NAMALWA (cell line): ENCODE results near the gene PEX26.
A peak's percentile ranks its signal among the peaks of the same experiment; 100 is the strongest.
"Not testable (repeated sequence)": the region's sequence is repeated elsewhere in the genome, so short reads cannot be mapped to it uniquely, and the experiment has no call there.

Experiments used
- DNase-seq: peaks from one replicate; pipeline ENCODE4 v3.0.0-alpha.2; 2015; ENCODE audit warnings: low spot score

Gene PEX26

DNA sequence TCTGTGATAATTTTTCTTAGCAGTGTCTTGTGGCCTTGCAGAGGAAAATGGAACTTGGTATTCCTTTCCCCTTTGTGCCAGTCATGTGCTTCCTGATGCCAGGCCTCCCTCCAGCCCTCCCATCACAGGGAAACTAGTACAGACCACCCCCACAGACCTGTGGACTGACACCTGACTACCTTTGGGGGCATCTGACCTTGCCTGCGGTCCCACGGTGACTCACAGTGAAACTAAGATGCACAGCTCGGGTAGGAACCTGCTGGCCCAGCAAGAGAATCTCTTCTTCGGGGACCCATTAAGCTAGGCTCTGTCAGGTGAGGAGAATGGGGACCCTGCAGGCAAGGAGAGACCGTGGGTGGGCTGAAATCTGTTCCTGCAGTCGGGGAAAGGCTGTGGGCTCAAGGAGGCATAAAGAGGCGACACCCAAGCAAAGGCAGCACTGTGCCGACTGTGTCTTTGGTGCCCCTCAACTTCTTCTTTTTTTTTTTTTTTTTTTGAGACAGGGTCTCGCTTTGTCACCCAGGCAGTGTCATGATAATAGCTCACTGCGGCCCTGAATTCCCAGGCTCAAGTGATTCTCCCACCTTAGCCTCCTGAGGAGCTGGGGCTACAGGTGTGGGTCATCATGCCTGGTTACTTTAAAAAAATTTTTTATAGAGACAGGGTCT, 20.8 kb upstream of the PEX26 start:
- DNase-seq = peak; percentile 72

DNA sequence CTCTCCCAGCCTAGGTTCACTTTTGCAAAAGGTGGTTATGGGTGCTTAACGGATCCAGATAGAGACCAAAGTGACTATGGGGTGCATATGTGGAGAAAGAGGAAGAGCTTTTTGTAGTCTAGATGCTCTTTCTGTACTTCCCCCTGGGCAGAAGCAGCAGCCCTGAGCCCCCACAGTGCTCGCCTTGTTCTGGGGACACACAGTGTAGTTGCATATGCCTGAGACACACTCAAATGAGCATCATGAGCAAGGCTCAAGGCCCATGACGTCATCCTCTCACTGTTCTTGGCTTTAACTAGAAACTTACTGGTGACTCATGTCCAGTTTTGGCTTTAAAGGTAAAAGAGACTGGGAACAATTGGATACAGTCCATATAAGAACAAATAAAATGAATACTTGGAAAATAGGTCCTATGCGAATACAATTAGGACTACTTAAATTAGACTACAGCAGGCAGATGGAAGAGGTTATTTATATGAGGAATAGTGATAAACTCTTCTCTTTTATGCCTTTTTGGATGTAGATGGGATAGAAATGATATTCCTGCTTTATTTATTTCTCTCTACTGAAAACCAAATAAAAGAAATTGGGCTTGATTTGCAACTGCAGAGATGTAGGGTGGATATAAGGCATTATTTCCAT, 20.1 kb upstream of the PEX26 start:
- peak; percentile 69 for DNase-seq

DNA sequence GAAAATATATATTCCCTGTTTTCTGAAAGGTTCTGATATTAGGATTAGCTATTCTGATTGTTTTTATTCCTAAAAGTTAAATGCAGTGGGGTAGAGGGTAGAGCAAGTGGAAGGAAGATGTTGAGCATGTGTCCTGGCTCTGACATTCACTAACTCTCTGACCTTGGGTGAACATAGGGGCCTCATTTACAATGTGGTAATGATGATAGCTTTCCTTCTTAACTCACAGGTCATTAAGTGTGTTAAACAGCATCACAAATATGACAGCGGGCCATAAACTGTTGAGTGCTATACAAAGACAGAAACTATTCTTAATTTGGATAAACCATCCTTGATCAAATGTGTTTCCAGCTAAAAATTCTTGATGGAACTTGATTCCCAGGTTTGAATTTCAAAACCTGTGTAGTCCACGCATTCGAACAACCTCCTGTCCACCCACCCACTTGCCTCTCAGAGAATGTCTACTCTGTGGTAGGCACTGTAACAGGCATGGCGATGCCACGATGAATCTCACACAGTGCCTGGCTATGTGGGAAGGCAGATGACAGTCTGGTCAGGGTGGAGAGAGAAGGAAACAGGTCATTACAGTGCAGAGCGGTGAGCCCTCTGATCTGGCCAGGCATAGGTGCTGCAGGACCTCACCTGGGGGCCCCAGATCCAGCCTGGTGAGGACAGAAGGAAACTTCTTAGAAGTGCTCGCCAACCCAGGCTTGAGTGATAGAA, 19.3 kb upstream of the PEX26 start:
- DNase-seq = no peak

DNA sequence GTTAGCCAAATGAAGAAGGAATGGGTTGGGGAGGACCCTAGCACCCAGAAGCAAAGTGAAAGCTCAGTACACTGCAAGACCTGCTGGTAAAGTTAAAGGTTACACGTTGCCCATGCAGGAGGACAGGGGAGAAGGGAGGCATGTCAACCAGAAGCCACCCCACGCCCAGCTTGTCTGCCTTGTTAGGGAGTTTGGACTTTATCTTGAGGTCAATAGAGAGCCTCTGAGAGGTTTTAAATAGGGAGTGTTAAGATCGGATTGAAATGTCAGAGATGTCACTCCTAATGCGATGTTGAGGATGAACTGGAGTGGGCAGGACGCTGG, 18.7 kb upstream of the PEX26 start:
- DNase-seq = no peak

DNA sequence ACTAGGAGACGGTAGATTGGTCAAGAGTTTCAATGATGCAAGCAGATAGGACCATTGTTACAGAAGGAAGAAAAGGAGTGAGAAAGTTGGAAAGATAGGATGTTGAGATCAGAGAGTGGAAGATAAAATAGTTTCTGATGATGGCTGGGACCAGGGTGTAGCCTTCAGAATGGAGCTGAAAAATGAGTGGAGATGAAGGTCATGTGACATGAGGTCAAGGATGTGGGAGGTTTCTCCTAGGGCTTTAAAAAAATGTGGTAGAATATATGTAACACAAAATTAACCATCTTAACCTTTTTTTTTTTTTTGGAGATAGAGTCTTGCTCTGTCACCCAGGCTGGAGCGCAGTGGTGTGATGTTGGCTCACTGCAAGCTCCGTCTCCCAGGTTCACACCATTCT, 18.3 kb upstream of the PEX26 start:
- DNase-seq = no peak

DNA sequence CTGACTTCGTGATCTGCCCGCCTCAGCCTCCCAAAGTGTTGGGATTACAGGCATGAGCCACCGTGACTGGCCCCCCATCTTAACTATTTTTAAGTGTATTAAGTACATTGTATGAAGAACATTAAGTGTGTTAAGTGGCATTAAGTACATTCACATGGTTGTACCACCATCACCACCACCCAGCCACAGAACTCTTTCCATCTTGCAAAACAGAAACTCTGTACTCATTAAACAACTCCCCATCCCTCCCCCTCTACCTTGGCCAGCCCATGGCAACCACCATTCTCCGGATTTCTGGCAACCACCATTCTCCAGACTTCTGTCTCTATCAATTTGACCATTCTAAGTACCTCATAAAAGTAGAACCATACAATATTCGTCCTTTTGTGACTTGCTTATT, 17.8 kb upstream of the PEX26 start:
- DNase-seq = no peak

DNA sequence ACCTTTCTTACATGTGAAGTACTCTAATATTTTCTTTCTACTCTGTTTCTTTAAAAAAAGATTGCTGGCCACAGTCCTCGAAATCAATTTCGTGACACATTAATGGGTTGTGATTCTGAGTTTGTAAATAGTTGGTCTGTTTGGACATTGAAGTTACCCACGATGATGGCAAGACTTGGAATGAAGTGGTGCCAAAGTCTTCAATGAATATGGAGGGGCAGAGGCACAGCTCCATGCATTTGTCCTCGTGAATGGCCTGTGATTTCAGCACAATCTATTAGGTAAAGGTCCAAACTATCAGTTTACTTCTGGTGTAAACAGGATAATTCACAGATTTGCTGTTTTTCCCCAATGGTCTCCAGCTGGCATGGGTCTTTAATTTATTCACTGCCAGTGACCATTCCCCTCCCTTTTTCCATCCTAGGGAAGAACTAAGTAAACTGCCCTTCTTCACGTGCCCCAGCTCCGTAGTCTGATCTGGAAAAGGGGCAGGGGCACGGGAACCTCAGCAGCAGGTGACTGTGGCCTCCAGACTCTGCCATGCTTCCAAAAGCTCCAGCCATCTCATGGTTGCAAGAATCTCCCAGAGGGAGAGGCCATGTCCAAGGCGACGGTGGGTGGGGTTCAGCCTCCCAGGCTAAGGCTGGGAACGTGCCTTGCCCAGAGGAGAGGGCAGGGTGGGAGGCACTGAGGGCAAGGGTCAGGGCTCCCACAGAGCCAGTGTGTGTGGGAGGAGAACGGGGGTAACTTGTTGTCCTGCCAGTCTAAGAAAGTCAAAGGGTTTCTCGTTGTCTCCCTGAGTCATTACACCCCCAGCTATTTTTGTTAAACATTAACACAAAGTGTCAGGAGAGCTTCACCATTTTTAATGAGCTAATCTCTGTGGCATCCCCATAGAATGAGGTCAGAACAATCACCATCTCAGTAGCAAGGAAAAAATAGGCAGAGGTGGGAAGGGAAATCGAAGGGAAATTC, 16.9 kb upstream of the PEX26 start:
- no peak for DNase-seq

DNA sequence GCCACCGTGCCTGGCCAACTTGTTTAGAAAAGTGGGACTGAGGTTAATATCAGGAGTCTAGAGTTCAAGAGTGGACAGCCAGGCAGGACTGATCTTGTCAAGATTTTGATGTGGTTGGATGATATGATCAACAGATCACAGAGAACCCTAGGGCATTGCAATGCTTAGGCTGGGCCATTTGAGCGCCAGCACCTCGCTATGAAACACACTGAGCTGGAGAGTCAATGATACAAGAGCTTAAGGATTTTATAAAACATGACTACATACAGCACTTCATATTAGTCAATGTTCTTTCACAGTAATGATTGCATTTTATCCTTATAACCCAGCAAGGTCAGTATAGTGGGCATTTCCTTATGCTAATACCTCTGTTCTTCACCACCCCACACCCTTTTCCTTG, 15.4 kb upstream of the PEX26 start:
- no peak for DNase-seq

DNA sequence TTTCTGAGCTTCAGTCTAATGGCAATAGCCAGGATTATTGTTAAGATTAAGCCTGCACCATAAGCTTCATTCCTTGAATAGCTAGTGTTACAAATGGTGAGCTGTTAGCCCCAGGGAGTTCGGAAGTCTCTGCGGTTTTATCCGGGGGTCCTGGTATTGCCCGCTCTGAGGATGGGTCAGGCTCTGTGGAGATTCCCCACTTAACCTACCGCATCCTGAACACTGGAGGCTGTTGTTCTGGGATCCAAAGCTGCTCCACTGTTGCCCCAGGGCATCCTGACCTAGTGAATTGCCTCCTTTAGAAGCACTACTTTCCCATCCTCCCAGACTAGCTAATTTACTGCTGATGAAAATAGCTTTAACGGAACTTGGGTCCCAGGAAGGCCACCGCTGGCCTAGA, 14.5 kb upstream of the PEX26 start:
- DNase-seq = no peak

DNA sequence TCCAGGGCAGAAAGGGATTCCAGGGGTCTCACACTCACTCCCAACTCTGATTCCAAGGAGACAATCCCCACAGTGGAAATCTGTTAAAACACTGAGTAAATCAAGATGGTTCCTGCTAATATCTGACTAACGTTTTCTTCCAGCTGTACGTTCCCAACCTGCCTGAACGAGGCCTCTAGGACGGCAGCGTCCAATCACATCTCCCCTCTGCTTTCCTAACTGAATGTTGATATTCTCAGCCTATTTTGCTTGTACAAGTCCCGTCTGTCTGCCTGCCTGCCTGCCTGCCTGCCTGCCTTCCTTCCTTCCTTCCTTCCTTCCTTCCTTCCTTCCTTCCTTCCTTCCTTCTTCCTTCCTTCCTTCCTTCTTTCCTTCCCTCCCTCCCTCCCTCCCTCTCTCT, 14.1 kb upstream of the PEX26 start:
- DNase-seq = not testable (repeated sequence)

DNA sequence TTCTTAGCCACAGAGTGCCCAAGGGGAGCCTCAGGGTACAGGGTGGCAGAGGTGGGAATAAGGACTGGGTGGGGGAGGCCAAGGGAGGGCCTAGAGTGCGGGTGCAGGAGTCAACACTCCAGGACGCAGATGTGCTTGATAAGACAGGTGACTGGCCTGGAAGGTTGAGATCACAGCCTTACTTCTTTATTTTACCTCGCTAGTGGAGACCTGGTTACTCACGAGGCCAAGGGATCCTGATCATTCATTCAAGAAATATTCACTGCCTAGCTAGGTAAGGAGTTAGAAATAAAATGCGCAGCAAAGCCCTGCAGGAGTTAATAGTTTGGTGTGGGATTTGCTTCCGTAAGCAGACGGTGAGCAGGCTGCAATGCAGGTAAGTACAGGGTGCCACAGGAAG, 13.2 kb upstream of the PEX26 start:
- no peak for DNase-seq

DNA sequence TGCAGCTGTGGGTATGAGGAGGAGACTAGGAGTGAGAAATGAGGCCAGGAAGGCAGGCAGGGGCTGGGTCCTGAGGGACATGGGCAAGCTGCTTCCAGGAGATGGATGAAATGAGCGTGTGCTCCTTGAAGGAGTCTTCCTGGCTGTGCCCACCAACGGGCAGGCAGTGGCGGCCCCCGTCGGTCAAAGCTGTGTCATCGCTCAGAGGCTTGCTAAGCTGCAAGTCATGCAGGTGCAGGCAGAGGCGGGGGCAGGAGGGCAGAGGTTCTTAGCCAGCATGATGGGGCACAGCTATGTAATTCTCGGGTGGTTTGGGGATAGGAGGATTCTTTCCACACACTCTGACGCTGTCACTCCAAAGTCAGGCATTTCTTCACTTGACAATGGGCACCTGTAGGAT, 12.5 kb upstream of the PEX26 start:
- DNase-seq = peak; percentile 46

DNA sequence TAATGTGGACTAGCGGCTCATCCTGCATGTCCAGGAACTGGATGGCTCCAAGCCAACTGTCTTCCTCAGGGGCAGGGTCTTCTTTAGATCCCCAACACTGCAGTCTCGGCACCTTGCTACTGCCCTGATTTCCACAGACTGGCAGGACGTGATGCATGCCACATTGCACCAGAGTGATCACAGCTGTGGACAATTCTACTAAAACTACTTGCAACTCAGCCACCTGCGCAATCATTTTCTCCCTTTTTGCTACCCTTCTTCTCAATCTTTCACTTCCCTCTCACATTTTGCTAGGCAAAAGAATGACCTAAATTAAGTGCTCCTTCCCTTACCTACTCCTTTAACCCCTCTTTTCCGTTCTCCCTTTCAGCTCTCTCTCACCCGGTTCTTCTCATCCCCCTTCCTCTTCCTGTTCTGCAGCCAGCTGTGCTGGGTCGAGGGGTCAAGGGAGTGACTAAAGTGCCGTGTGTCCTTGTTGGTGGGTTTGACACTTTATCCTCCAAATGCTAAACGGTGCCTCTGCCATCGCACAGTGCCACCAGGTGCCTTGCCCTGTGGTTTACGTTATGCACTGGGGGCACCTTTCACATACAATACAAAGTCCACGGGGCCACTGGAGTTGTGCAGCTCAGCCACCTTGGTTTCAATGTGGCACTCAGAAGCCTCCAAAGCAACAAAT, 11.5 kb upstream of the PEX26 start:
- DNase-seq = peak; percentile 78

DNA sequence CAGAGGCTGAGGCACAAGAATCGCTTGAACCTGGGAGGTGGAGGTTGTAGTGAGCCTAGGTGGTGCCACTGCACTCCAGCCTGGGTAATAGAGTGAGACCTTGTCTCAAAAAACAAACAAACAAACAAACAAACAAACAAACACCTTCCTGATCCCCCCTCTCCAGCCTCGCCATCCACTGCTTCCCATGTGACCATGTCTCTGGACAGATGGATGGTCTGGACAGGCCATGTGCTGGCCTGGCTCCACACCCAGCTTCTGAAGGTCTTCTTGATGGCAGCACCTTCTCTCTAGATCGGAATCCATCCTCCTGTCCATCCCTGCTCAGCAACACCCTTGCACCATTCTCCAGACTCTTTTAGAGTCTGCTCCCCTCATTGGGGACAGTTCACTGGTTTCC, 10.7 kb upstream of the PEX26 start:
- DNase-seq = no peak

DNA sequence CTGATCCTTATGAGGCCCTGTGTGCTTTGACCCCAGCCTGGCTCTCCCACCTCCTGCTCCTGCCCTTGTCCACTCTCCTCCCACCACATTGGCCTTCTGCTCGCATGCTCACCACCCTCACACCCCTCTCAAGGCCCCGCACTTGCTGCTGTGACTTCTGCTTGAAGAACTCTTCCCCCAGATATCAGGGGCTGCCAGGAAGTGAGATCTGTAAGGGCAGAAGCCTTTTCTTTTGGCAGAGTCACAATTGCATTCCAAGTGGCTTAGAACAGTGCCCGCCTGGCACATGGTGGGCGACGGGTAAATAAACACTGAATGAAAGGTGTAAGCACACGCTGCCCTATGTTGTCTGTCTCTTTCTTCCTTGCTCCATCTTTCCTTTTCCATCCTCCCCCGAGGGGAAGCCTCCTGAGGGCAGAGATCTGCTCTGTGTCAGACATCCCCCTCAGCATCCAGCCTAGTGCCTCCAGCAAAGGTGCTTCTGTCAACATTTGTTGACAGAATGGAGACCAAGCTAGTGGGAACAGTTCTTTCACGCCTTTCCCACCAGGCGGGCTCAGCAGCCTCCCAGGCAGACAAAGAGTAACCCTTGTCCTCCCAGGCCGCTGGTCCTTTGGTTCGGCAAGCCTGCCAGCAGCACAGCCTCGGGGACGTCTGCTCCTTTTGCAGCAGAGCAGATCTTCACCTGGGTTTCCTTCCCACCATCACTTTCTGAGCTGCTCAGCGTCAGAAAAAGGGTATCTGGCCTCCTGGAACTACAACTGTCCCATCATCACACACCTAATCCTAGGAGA, 10.0 kb upstream of the PEX26 start:
- no peak for DNase-seq

DNA sequence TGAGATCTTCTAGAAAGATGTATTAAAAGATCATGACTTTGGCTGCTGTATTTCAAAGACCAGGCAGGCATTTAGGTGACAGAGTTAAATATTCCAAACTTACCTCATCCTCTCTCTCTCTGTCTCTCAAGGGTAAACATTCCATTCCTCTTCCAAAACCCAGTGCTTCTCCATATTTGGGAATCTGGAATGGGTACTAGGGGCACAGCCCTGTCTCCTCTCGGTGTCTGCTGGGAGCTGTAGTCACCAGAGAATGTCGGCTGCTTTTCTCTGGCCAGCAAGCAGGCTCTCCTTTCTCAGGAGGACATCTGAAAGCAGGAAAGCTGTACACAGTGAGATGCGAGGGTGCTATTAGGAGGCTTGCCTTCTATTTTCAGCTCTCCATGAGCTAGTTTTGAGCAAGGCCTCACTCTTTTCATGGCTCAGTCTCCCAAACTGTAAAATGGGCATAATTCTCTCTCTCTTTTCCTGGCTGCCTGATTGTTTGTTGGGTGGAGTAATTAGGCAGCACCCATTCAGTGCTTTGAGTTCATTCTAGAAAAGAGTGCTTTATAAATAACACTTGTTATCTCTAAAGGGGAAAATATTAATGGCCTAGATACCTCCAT, 9.3 kb upstream of the PEX26 start:
- no peak for DNase-seq

DNA sequence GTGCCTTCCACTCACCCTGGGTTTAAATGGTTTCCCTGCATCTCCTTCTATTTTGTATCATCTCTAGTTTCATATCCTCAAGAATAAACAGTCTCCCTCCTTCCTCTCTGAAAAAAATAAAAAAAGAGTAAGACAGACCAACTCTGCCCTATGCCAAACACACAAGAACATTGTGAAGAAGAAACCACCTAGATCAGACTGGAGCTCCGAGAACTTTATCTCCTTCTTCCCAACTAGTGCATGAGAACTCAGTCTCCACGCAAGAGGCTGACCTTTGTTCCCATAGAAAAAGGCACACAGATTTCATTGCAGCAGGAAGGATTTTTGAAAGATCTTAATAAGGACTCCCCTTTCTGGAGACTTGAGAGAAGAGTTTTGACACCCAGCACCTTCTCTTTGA, 8.7 kb upstream of the PEX26 start:
- no peak for DNase-seq

DNA sequence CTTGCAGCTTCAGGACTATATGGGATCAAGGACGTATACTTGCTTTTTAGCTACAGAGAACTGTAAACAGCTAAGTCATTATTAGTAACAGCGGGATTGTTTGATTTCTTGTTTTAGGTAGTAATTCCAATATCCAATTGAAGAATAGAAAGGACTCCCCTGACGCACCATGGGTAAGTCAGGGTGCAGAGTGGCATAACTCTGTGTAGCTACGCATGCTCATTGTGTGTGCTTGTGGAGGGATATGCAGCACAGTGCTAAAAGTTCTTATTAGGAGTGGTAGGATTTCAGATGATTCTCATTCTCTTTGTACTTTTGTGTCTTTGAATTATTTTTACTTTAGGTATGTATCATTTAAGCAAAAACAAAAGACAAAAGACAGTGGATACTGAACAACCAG, 7.7 kb upstream of the PEX26 start:
- no peak for DNase-seq

DNA sequence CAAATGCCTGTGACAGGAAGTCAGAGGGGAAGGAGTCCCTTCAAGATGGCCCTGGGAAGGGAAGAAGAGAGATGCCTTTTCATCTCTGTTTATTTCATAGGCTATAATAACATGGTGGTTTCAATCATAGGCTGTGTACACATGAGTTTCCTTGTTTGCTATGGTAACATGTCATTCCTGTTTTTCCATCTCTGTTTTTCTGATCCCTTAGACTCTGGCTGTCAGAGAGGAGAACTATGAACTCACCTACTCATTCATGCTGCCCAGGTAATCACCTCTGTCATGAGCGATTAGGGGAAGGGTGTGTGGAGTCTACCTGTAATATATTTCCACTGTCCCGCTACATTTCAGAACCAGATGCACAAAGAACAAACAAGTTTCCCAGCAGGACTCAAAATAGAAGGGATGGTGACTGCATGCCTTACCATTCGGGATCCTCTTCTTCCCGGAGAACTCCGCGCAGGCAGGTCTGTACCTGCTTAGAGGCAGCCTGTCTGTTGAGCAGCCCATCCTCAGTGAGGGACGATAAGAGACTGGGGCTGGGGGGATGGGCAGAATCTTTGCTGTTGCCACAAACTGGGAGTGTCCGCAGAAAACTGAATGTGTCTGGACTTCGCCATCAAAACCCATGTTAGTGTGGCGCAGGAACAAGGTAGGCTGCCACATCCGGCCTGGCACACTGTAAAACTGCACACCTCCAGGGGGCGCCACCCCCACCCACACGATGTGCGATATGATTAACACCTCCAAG, 7.1 kb upstream of the PEX26 start:
- no peak for DNase-seq
